Neural cell (in vitro differentiated cells): ENCODE measurements around the gene SPOCK1.

ENCODE experiments used
- CTCF ChIP-seq: fragments of 450-650 bp; IDR thresholded peaks from 2 replicates; pipeline ENCODE4 v1.5.1; 2014; ENCODE audit warnings: antibody characterized with exemption, mild to moderate bottlenecking, moderate library complexity; ENCODE audit not compliant: poor library complexity, severe bottlenecking
- EP300 ChIP-seq: fragments of 450-650 bp; conservative IDR thresholded peaks from 2 replicates; pipeline ENCODE4 v1.6.1; 2014; ENCODE audit warnings: antibody characterized with exemption, mild to moderate bottlenecking, moderate library complexity; ENCODE audit not compliant: poor library complexity, severe bottlenecking
- EZH2 ChIP-seq: fragments of 200-600, 300-800 bp; shearing (Covaris generic), sonication (generic); IDR thresholded peaks from 2 replicates; pipeline ENCODE4 v1.6.1; 2014; ENCODE audit warnings: antibody characterized with exemption, low read length, borderline replicate concordance, mild to moderate bottlenecking; ENCODE audit not compliant: insufficient read depth, poor library complexity, severe bottlenecking
- MXI1 ChIP-seq: fragments of 450-650 bp; conservative IDR thresholded peaks from 2 replicates; pipeline ENCODE4 v1.6.1; 2014; ENCODE audit warnings: antibody characterized with exemption, mild to moderate bottlenecking; ENCODE audit not compliant: poor library complexity, severe bottlenecking
- POLR2AphosphoS5 ChIP-seq: IDR thresholded peaks from 2 replicates; pipeline ENCODE4 v1.6.1; 2012
- RAD21 ChIP-seq: fragments of 450-650 bp; conservative IDR thresholded peaks from 2 replicates; pipeline ENCODE4 v1.6.1; 2014; ENCODE audit warnings: antibody characterized with exemption, mild to moderate bottlenecking, moderate library complexity
- REST ChIP-seq: IDR thresholded peaks from 2 replicates; pipeline ENCODE4 v1.6.1; 2012; ENCODE audit warnings: borderline replicate concordance
- SMC3 ChIP-seq: fragments of 450-650 bp; conservative IDR thresholded peaks from 2 replicates; pipeline ENCODE4 v1.6.1; 2014; ENCODE audit warnings: antibody characterized with exemption, mild to moderate bottlenecking, moderate library complexity; ENCODE audit not compliant: poor library complexity
- TAF1 ChIP-seq: IDR thresholded peaks from 2 replicates; pipeline ENCODE4 v1.6.1; 2012; ENCODE audit warnings: low read depth

- TF ChIP-seq CTCF, result no peak
- no peak for TF ChIP-seq SMC3
- TF ChIP-seq POLR2AphosphoS5, result no peak
- no peak for TF ChIP-seq EZH2
- TF ChIP-seq RAD21, result no peak
- TF ChIP-seq REST, result no peak
- TF ChIP-seq EP300, result no peak
- no peak for TF ChIP-seq TAF1
- no peak for TF ChIP-seq MXI1
Measured at GRCh38 chr5:137357436-137357835, 141.7 kb downstream of the SPOCK1 start.
